HG03060 (cell line): ENCODE measurements around the gene CDC42EP3.

Experiments used
- ATAC-seq: cut with Tn5 transposase; IDR thresholded peaks from one replicate; pipeline ENCODE4 v1.9.1; 2021; ENCODE audit warnings: low read depth, moderate number of reproducible peaks; ENCODE audit not compliant: unreplicated experiment

The CDC42EP3 gene

DNA sequence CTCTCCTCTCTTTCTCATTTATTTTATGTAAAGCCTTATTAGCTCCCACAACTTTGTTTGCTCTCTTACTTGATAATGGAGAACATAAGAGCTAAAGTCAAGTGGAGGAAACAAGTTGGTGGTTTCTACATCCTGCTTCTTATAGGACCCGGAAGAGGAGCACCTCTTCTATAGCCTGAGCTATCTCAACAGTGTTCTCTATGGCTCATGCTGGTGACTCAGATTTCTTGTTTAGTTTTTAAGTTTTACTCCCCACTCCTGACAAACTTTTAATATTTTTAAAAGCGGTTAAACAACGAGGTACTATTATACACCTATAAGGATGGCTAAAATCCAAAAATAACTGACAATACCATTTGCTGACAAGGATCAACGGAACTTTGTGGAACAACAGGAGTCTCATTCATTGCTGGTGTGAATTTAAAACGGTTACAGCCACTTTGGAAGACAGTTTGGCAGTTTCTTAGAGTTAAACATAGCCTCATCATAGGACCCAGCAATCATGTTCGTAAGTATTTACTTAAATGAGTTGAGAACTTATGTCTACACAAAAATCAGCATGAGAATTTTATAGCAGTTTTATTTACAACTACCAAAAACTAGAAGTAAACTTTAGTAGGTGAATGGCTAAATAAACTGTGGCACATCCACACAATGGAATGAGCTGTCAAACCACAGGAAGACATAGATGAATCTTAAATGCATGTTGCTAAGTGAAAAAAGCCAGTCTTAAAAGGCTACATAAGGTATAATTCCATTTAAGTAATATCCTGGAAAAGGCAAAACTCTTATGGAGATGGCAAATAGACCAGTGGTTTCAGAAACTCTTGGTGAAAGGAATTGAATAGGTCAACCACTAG, 12.7 kb upstream of the CDC42EP3 start:
- ATAC-seq = no peak

DNA sequence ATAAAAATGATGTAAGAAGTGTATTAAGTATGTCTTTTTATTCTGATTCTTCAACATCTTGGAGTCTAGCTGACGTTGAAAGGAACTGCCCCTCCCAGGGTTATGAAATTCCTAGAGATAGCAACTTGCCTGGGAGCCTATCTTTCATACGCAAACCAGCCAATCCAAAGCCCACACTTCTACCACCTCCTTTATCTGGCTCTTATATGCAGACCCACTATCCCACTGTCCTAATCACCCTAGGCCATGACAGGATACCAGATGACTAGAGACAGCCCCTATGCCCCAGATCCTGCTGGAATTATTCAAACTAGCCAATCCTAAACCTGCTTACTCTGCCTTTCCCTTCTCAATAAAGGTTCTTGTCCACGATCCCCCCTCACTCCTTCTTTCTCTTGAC, 11.8 kb upstream of the CDC42EP3 start:
- no peak for ATAC-seq

DNA sequence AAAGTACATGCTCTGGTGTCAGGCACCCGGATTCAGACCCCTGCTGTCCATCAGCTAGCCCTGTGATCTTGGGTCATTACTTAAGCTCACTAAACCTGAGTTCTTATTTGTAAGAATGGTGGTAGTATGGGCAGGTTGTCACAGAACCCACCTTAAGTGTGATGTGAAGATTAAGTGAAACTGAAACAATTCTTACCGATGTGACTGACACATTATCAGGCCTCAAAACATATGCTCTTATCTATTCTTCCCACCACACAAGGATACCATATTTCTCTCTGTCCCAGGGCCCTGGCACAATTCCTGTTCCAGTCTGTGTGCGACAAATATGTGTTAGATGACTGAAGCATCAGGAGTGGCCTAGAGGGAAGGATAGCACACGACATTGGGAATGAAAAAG, 11.0 kb upstream of the CDC42EP3 start:
- ATAC-seq = no peak

DNA sequence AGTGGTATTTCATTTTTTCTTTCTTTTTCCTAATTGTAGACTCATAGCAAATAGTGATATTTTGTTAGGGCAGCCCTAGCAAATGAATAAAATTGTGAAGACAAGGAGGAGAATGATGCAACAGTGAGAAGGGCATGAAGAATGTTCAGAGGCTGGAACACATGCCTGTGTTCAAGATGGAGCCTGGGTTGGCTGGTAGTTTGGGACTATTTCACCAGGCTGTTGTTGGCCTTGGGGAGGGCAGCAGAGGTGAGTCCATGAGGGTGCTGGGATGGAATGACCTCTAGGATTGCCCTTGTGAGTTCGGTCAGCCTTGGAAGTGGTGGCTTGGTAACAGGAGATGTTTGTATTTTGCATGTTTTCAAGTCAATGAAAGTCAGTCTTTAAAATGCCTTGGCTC, 10.1 kb upstream of the CDC42EP3 start:
- ATAC-seq = no peak

DNA sequence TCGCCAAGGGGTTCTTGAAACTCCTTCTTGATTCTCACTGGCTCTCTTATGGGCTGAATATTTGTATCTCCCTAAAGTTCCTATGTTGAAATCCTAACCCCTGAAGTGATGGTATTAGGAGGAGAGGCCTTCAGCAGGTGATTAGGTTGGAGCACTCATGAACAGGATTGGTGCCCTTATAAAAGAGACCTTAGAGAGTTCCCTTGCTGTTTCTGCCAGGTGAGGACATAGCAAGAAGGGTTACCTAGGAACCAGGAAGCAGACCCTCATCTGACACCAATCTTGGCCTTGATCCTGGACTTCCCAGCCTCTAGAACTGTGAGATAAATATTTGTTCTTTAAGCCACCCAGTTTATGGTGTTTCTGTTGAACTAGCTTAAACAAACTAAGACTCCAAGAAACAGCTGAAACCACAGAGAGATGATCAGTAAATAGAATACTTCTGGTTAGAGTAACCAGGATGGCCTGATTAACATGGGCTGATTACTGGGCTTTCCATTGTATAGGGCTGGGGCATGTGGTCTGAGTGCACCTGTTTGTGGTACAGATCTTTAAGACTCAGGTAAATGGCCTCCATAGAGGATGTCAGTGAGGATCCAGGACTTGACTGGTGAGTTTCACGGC, 7.7 kb upstream of the CDC42EP3 start:
- no peak for ATAC-seq

DNA sequence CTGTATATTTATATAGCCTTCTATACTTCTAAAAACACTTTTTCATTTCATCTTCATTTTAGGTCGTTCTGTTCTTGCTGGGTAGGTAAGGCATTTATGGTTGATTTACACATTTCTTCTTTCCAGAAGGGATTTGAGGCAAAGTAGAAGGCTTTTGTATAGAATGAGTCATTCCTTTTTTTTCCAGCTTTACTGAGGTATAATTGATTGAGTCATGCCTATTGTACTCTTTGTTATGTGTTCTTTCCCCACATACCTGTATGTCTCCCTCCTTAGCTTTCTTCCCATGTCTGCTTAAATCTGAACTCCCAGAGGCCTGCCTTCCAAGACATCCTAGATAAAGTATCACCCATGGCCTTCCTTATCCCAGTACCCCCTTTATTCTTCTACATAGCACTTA, 4.8 kb upstream of the CDC42EP3 start:
- no peak for ATAC-seq

DNA sequence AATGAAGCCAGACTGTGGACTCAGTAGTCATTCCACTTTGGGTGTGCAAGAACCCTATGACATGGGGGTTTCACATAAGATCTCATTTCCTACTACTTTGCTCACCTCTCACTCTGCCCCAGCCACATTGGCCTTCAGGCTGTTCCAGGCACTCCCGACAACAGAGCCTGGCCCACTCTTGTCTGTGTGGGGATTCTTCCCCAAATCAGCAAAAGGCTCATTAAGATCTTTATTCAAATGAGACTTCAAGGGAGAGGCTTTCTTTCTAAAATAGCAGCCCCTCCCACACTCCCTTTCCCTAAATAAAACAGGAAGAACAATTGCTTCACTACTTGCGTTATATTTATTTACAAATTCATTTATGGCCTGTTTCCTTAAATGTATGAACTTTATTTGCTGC, 3.5 kb upstream of the CDC42EP3 start:
- ATAC-seq = no peak

DNA sequence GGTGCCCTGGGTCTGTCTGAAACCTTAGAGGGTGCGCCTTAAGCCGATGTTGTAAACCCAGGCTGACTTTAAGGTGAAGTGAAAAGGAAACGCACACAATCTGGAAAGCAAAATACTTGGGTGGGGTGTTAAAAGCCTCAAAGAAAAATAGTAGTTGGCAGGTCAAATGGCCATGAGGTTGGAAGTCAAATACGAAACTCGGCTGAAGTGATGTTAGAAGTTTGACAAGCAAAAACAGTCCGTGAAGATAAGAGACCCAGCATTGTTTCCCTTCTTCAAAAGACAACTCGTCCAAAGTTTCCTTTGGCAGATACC, 1.4 kb upstream of the CDC42EP3 start:
- no peak for ATAC-seq

DNA sequence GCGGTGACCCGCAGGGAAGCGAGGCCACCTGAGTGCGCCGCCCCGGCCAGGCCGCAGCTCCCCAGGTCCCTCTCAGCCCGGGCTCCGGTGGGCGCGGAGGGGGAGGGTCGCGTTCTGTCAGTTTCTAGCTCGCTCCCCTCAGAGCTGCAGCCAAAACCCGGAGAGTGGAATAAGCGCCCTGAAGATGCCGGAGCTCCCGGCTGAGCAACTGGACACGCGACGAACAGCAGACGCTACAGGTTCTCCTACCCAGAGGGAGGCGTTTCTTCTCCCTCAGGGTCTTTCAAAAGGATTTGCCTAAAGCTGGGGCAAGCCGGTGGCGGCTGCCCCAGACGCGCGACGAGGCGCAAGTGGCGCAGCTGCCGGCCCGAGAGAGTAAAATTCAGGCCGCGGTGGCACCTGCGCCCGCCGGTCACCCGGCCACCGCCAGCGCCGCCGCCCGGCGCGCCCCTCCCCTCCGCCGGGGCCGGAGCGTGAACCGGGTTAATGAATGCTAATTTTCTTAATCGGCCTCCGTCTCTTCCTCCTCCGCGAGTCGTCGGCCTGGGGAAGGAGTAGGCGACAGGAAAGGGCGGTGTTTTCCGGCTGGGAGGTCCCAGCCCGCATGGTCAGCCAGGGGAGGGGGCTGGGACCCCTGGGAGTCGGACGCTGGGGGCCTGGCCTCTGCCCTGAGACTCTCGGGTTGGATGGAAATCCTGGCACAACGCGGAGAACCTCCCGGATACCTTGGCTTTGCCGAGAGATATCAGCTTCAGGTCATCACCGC, 845 bp upstream of the CDC42EP3 start:
- ATAC-seq = no peak

DNA sequence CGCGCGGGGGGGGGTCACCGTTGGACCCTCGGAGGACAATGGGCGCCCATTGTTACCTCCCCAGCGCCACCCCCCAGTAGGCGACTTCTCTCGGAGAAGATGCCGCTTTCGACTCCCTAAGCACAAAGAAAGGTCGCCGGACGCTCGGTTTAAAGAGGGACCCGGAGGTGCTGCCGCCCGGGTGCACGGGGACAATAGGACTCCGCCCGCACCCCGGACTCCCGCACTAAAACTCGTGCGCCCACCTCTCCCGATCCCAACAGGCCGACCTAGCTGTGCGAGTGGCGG, 318 bp upstream of the CDC42EP3 start:
- no peak for ATAC-seq

DNA sequence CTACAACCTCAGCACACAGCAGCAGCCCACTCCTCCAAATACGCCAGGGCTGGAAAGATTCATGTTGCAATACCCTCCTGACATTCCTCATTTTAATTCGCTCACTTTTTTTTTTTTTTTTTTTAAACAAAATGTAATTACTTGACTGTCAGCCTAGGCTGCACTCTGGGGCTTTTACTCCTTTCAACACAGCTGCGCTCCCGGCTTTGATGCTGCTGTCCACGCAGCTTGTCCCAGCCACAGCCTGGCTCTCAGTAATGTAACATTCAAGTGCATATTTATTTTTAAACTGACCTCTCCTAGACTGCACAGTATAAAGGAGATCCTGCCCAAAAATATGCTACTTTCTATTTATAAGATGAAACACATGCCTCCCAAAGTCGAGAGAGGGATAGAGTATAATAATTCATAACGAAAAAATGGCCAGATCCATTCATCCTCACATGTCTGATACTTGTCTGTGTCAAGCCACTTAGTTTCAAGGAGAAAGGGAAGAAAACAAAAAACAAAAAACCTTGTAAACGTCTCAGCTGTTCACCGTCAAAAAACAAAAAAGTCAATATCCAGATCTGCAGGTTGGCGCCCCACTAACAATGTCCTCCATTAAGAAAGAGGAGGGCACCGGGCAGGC, 949 bp downstream of the CDC42EP3 start:
- ATAC-seq = no peak

DNA sequence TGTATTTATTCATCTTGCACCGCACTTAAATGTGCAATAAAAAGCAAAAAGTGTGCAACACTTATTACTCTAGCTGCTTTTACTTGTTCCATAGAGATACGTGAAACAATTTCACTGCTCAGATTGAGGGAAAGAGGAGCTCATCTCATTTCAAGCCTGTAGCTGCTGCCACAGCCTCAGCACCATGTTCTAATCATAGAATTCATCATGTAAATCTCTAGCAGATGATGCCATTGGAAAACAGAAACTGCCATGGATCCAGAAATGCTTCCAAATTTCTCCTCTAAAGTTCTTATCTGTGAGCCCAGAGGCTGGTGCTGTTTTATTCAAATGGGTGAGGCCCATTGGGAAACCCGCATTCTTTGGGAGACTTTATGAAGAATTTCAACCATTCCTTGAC, 2.0 kb downstream of the CDC42EP3 start:
- ATAC-seq = no peak

DNA sequence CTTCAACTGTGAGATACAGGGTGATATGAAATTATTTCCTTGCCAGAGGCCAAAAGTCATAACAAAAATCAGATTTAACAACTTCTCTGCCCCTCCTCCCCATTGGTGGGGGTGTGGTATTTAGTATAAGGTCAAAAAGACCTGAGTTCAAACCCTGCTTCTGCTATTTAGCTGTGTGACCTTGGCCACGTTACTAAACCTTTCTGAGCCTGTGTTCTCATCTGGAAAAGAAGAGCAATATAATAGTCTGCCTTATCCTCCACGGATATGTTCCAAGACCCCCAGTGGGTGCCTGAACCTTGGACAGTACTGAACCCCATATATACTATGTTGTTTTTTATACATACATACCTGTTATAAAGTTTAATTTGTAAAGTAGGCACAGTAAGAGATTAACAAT, 3.7 kb downstream of the CDC42EP3 start:
- ATAC-seq = no peak

DNA sequence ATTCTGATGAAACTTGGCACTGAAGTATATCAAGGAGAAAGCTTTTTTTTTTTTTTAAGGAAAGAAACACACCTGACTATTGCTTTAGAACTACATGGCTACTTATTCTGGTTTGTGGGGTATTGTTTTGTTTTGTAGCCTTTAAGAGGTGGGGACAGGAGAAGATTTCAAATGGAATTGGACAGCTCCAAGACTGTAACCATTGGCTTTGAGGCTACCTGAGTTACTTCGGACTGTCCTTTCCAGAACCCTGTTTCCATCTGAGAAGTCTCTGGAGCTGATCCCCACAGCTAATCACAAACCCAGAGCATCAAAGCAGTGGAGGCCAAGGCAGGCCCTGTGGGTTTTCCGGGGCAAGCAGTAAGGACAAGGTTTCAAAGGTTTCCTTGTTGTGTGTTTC, 4.7 kb downstream of the CDC42EP3 start:
- ATAC-seq = no peak

DNA sequence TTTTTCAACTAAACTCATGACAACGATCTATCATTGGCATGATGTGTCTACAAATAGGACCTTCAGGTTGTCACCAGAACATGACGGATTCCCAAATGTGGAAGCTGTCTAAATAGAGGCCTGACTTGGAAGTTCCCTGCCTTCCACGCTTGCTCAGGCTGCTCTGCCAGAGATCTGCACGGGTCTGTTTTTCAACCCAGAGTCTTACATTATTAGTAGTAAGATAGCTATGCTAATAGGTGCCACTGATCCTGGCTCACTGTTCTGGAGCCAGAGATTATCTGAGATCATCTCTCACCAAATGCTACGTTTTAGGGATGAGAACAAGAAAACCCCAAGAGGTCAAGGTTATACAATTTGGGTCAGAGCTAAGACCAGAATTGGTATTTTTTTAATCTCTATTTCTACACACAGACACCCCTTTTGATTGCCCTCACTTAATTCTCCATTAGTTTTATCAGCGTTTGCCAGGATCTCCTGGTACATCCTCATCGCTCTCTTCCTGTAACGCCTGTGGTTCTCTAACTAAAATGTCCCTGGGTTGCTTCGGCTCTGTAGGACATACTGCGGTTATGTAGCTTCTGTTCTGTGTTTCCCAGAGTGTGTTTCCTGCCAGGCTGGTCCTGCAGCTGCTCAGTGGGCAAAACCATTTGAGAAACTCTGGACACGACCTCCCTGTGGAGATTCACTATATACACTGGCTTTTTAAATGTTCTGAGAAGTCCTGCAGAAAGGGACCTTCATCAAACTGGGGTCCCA, 5.7 kb downstream of the CDC42EP3 start:
- ATAC-seq = no peak

DNA sequence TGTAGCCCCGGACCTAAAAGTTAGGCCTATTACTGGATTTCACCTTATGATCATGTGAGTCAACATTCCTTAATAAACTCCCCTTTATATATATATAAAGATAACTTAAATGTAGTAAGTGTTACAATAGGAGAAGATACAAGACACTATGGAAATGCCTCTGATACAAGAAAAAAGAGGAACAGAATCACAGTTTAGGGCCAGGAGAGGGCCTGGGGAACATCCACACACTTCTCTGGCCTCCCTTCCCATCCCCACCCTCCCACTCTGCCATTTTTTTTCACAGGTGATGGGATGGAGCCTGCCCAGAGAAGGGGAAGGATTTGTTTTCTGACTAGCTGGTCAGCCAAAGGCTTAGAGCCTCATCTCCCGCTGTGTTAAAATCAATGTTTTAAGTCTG, 6.4 kb downstream of the CDC42EP3 start:
- no peak for ATAC-seq

DNA sequence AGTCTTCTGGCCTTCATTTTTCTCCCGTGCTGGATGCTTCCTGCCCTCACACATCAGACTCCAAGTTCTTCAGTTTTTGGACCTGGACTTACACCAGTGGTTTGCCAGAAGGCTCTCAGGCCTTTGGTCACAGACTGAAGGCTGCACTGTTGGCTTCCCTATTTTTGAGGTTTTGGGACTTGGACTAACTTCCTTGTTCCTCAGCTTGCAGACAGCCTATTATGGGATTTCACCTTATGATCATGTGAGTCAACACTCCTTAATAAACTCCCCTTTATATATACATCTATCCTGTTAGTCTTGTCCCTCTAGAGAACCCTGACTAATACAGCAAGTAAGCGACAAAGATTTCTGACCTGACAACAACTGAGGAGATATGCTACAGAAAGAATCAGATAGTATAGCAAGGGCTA, 7.2 kb downstream of the CDC42EP3 start:
- ATAC-seq = no peak

DNA sequence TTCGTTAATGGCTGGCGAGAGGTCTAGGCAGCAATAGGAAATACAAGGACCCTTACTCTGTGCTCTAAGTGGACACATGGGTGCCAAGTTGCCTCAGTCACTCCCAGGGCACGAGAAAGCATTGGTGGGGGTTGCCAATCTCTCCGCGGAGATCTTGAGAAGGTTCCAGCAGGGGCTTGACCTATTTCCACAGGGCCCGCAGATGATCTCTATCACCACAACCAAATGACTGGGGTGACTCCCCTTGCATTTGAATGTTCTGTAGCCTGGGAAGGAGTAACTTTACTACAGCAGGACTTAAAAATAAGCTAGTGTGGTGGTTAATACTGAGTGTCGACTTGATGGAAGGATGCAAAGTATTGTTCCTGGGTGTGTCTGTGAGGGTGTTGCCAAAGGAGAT, 8.1 kb downstream of the CDC42EP3 start:
- ATAC-seq = no peak

DNA sequence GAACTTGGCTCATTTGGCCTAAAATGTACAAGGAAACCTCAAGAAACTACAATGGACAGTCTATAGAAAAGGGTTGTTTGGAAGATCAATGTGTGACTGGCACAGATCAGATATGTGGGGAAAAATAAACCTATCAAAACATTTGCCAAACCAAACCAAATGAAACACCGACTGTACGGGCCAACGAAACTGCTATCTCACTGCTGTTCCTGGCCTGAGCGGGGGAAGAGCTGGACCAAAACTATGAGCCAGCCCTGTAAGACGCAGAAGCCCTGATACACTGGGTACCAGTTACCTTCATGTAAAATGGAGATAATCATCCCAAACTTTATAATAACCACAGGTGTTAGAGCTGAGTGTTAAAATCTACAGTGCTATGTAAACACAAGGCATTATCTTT, 11.7 kb downstream of the CDC42EP3 start:
- no peak for ATAC-seq

DNA sequence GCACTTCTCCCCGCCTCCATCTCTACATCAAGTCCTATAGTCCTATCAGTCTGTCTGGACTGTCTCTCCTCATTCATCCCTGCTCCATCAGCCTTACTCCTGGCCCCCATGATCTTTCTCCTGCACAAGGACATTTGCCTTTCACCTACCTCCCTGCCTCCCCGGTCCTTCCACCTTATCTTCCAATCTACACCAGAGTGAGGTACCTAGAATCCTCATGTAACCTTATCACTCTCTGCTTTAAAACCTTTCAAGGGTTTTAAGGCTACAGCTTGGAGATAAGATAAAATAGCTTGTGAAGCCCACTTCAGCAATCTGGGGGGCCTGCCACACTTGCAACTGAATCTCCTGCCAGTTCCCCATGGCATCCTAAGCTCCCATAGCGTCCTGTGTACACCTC, 12.8 kb downstream of the CDC42EP3 start:
- no peak for ATAC-seq

DNA sequence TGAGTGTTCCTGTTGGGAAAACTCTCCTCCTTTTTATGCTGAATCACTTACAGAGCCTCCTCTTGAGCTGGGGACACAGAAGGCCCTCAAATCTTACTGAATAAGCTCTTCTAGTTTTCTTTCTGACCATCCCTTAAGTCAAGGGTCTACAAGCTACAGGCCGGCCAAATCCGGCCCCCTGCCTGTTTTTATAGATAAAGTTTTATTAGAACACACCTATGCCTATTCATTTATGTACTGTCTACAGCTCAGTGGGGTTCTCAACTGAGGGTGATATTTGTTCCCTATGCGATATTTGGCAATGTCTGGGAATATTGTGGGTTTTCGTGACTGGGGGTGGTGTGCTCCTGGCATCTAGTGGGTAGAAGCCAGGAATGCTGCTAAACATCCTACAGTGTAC, 14.0 kb downstream of the CDC42EP3 start:
- no peak for ATAC-seq
